HG03565 (cell line): Measurements from ENCODE around the gene RHEBL1.

Experiments
- ATAC-seq: cut with Tn5 transposase; IDR thresholded peaks from one replicate; pipeline ENCODE4 v1.9.1; 2021; ENCODE audit warnings: mild to moderate bottlenecking, moderate library complexity; ENCODE audit not compliant: unreplicated experiment

RHEBL1 gene

GRCh38 chr12:49038291-49038955, 31.4 kb downstream of the RHEBL1 start:
- ATAC-seq = no peak

DNA sequence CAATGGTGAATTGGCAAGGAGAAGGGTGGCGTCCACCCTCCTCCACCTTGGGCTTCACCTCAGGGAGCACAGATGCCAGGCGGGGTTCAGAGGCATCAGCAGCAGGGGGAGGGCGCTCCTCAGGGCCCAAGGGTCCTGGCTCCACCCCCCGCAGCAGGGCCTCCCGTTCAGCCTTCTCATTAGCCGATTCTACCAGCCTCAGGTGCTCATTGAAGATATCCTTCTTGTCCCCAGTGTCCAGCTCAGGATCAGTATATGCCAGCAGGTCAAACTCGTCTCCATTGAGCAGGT, 31.9 kb downstream of the RHEBL1 start:
- no peak for ATAC-seq

- no peak for ATAC-seq
Observed at GRCh38 chr12:49037111-49037946, 32.5 kb downstream of the RHEBL1 start.

- ATAC-seq = no peak
Observed at GRCh38 chr12:49036029-49036428, 33.8 kb downstream of the RHEBL1 start.

DNA sequence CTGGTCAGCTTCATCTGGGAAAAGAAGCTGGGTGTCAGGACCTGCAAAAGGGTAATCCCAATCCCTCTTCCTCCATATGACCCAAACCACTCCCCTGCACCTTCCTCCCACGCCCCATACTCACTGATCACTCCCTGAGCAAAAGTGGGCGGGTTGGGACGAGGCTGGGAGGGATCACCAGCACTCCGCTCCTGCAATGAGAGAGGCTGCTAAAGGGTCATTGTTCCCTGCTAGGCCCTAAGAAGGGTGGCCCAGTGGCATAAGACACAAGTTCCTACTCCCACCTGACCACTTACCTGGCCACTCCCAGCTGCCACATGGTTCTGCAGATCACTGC, 35.5 kb downstream of the RHEBL1 start:
- no peak for ATAC-seq

DNA sequence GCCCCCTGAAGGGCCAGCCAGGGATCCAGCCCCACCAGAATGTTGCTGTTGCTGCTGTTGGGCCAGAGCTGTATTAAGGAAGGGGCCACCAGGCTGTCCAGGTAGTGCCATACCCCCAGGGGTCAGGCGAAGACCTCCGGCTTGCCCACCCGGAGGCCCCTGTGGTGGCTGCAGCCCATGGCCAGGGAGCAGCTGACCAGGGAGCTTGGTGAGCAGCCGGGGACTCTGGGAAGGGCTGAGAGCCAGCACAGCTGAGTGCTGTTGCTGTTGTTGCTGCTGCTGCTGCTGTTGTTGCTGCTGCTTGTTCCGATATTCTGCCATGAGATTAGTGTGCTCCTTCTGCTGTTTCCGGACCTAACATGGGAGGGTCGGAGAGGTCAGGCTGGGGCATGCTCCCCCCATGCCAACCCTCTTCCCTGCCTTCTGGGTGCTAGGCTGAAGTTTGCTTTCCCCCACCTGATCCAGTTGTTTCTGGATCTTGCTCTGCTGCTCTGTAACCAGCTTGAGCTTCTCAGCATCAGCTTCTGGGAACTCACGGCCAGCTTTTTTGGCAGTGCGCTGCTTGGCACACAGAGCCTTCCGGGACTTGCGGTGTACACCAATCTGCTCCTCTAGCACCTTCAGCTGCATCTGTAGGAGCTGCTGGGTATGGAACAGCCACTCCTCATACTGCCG, 36.0 kb downstream of the RHEBL1 start:
- no peak for ATAC-seq

- ATAC-seq = no peak
Observed at GRCh38 chr12:49032679-49033447, 36.9 kb downstream of the RHEBL1 start.

DNA sequence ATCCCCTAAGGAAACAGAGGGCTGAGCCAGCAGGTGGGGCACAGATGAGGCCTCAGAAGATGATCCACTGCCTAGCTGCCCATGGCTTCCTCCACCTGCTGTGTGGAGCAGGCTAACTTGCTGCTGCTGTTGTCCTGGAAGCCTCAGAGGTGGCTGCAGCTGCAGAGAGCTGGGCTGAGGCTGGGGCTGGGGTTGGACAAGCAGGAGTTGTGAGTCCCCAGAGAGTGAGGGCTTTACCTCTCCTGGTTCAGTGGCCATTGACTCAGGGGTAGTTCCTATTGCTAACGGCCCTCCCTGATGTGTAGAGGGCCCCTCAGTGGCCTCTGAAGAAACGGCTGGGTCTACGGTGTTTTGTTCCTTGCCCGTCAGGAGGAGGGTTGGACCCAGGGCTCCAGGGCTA, 37.5 kb downstream of the RHEBL1 start:
- ATAC-seq = no peak

DNA sequence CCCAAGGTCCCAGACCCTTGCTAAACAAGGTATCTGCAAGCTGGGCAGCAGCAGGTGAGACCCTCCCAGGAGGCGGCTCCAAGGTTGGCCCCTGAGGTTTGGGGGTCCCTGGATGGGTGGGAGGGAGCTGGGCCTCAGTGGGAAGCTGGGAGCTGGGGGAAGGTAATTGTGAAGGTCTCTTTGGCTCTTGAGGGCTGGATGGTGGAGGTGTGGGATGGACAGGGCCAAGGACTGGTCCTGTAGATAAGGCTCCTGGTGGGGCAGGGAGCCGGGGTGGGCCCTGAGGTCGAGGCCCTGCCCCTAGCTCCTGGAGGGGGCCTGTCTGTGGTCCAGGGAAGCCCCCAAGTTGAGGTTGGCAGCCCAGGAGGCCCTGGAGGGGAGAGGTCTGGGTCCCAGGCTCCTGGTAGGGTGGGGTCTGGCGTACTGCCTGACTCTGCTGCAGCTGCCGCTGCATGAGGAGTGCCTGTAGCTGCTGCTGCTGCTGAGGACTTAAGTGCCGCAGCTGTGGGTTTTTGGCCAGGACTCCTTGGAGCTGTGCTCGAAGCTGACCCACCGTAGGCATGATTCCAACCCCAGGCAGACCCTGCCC, 38.1 kb downstream of the RHEBL1 start:
- no peak for ATAC-seq

DNA sequence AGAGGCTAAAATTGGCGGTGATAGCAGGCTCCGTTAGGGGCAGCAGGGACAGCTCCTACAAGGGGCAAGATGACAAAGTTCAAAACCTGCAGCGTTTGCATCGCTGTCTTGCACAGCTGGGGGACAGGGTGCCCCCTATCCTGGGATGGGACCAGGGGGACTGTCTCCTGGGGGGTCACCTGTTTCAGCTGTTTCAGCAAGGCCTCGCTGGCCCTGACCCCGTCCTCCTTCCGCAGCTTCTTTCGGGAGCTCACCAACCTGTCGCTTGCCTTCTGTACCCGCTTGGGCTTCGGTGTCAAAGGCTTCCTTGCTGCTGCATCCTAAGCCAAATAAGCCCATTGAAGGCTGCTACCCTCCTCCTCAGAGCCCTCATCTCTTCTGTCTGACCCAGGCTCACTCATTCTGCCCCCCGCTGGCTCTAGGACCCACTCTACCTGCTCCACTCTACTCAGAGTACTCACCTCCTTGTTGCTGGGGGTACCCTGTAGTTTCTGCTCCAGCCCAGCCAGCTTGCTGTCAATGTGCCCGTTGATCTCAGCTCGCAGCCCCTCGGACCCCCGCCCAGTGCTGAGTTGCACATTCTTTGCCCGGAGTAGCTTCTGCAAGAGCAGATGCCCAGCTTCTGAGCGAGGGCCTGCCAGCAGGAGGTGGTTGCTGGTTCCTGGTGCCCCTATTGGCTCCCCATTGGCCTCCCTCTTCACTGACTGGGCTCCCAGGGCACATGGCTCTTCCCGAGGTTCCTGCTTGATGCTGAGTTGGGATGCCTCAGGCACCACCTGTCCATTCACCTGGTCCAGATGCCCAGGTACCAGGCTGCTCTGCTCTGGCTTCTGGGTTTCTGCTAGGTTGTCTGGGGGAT, 38.8 kb downstream of the RHEBL1 start:
- ATAC-seq = no peak

DNA sequence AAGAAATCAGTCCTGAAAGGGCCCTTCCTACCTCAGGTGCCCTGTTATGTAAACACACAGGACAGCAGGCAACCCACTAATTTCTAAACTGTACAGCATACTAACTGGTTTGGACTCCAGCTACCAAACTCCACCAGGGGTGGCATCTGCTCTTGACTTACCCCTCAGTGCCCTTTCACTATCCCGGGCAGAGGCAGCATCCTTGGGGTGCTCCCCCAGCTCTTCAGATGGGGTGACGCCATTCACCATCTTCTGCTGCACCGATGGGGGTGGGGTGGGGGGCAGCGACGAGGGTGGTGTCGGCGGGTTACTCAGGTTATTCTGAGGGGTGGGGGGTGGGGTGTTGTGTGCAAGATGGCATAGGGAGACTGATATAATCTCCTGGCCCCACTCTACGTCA, 39.7 kb downstream of the RHEBL1 start:
- no peak for ATAC-seq

DNA sequence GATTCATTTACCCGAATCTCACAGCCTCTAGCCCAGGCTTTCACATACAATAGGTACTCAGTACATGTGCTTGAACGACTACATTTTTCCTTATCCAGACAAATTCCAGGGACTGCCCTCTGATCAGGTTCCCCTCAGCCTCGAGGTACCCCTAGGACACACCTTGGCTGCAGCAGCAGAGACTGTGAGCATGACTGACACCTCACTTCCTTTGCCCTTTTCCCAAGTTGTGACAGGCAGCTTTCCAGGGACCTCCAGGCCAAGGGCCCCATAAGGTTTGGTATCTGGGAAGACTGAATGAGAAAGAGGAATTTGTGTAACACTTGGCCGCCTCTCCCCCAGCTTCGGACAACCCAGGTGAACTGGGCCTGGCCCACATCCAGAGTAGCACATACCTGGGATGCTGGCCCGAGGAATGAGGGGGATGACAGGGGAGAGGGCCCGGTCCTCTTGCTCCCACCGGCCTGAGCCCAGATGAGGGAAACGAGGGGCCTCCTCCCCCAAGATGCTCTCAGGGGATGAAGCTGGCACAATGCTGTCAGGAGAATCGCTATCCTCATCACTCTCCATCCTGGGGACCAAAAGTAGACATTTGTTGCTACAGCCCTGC, 41.0 kb downstream of the RHEBL1 start:
- ATAC-seq = no peak

DNA sequence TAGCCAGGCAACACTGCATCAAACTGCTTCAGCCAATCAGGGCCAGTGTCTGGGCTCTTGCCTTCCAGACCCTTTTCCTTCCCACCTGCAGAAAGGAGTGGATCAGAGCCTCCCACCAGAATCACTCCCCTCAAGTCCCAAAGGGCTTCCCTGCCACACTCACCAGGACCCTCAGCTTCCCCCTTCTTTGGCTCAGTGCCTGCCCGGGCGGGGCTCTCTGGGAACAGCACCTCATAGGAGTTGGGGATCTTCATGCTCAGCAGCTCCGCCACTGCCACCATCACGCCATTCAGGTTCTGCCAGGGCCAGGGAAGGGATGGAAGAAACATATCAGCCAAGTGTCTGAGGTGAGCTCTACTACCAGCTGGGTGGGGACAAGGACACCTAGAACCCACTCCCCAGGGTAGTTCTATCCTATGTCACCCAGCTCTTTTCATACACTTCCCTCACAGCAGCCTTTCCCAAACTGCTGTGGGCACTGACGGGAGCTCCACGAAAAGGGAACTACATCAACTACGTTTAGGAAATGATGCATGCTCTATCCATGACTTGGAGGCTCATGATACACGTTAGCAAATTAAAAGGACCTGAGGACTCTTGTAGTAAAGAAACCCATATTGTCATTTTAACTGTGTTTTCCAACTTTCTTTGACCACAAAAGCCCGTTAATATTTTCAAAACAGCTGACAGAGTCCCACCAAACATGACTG, 41.8 kb downstream of the RHEBL1 start:
- no peak for ATAC-seq

DNA sequence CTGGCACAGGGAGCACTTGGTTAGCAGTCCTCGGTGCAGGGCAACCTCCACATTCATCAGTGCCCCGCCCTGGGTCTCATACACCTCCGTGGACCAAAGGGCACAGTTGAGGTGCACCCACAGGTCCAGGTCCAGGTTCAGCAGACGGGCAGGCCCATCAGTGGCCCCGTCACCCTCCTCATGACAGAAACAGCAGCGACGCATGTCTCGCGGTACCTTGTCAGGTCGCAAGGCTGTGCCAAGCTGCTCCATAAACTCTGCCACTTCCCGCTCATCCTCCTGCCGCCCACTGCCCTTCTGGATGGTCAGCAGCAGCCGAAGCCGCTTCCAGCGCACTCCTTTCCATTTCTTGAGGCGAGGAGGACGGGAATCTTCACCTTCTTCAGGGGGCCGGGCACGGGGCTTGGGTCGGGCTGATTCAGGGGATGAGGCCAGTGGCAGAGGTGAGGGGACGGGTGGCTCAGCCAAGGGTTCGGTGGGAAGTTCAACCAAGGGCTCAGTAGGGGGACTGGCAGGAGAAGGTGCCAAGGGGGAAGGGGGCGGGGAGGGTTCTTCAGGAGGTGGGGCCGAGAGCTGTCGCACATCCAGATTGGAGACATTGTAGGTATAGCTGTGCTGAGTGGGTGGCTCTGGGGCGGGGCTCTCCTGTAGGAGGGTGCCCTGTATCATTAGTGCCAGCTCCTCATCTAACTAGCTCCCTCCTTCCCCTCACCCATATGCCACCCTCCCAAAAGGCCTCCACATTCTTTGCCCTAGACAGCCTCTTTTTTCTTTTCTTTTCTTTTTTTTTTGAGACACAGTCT, 42.9 kb downstream of the RHEBL1 start:
- ATAC-seq = no peak

DNA sequence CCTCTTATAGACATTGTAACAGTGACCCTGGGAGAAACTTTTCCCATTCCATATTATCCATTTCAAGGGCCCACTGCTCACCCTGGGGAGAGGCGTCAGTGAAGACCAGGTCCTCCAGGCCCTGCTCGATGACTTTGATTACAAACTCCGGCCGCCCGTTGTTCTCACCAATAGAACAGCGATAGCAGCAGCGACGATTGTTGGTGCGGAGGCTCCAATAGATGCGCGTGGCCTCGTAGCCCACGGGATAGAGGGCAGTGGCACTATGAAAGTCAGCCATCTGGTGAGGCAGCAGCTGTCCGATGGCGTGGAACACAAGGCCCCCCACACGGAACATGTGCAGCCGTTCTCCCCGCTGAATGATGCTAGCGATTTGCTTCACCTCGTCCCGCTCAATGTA, 43.7 kb downstream of the RHEBL1 start:
- ATAC-seq = no peak

DNA sequence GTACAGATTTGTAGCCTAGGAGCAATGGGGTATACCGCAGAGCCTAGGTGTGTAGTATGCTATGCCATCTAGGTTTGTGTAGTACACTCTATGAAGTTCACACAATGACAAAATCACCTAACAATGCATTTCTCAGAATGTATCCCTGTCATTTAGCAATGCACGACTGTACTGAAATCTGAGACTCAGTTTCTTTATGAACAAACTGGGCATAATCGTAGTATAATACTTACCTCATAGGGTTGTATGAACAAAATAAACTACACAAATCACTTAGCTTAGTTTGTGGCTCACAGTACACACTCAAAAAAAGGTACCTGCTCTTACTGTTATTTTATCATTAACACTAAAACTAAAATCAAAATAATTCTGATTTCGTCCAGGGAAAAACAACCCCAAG, 44.3 kb downstream of the RHEBL1 start:
- no peak for ATAC-seq

DNA sequence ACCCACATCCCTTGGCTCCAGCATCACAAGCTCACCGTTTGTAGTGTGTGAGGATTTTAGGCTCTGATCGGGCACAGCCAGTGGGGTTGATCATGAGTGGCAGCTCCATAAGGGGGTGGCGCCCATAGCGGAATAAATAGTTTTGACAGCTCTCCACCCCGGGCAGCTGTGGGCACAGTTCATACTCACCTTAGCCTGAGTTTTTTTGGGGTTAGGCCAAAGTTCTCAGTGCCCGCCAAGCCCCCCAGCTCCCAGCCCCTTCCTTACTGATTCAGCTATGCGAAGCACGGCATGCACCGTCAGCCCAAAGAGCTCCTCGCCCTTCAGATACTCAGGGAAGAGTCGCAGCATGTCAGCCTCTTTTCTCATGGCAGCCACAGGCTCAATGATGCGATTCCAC, 45.2 kb downstream of the RHEBL1 start:
- no peak for ATAC-seq

DNA sequence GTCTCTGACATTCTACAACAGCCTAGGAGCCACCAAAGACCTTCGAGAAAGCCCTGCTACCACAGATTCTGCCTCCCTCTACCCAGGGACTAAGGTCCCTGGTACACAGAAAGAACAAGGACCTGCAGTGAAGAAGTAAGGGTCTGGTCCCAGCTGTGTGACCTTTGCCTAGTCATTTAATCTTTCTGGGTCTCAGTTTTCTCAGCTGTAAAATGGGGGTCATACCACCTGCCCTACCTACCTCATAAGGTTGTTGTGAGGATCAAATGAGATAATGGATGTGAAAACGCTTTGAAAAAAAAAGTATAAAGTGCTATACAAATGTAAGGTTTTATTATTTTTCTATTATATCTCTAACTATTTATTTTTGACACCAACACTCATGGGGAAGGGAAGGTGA, 46.0 kb downstream of the RHEBL1 start:
- ATAC-seq = no peak
